Bronchial epithelial cell (primary cell): ENCODE measurements around the gene RAPGEF1. TPM values are rescaled to one million over a fixed set of nuclear protein-coding genes. Genes with fewer than 3 reads are reported as not detected.
A peak's percentile ranks its signal among the peaks of the same experiment; 100 is the strongest.

Experiments
- DNase-seq: peaks from one replicate; pipeline ENCODE4 v3.0.0-alpha.2; 2010; ENCODE audit warnings: low read depth
- FAIRE-seq: peaks from 2 replicates; lab custom pipeline; 2011; peaks lifted over from hg19 to GRCh38; lab: Jason Lieb, UNC
- H3K27me3 ChIP-seq: 2 replicates; pipeline ENCODE4 v1.5.1; 2011; ENCODE audit warnings: low read length; ENCODE audit not compliant: control insufficient read depth, insufficient read depth
- H3K36me3 ChIP-seq: 2 replicates; pipeline ENCODE4 v1.5.1; 2011; ENCODE audit warnings: low read length; ENCODE audit not compliant: control insufficient read depth, insufficient read depth
- H3K4me3 ChIP-seq: 2 replicates; pipeline ENCODE4 v1.5.1; 2011; ENCODE audit warnings: mild to moderate bottlenecking, low read depth, low read length, control low read depth
- CTCF ChIP-seq: IDR thresholded peaks from 2 replicates; pipeline ENCODE4 v1.5.1; 2011; ENCODE audit warnings: mild to moderate bottlenecking, moderate library complexity, low read length, control low read depth, inconsistent platforms; ENCODE audit not compliant: insufficient read depth, severe bottlenecking
- total RNA-seq: library from RNA; depleted of rRNA; stranded (reverse); fragments of >200 nt; gene quantifications from 2 replicates; pipeline ENCODE4 v1.2.1, GENCODE V29; 2014

RAPGEF1 gene
- total RNA-seq, 1 donor from 2014 or later, result 19.2 TPM

DNA sequence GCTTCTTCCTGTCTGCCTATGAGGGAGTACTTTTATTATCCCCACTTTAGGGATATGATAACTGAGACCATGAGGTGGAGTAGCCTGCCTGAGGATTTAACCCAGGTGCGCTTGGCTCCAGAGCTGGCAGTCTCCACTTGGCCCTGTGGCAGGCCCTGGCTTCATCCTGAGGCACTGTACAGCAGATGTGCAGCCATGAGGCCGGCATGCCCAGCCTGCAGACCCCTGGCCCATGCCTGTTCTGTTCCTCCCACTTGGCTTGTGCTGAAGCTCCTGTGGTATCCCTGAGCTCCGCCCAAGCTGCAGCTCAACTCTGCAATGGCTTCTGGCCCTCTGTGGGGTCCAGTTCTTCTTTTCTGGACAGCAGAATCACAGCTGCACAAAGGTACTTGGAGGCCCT lies 31.8 kb upstream of the RAPGEF1 start:
- FAIRE-seq (no peak), DNase-seq (no peak)
- Histone ChIP-seq H3K36me3 (no peaks in the 10 kb centered on the region), H3K4me3 (no peak overlapping the region), H3K27me3 (no peaks in the 10 kb centered on the region)
- no peak for TF ChIP-seq CTCF

DNA sequence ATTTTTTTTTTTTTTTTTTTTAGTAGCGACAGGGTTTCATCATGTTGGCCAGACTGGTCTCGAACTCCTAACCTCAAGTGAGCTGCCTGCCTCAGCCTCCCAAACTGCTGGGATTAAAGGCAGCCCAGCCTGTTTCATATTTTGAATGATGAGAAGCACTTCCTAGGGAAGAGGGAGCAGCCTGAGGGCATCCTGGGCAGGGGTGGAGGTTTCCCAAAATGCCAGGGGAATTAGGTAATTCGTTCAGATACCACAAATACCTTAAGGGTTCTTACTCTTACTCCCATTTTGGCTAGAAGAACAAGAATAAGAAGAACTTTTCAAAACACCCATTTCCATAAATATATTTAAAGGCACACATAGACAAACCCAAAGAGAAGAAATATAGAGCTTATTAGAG lies 29.5 kb upstream of the RAPGEF1 start:
- Histone ChIP-seq H3K27me3 (no peaks in the 10 kb centered on the region), H3K36me3 (no peaks in the 10 kb centered on the region), H3K4me3 (no peak overlapping the region)
- no peak for TF ChIP-seq CTCF
- peak; percentile 44 for DNase-seq
- FAIRE-seq, result no peak

DNA sequence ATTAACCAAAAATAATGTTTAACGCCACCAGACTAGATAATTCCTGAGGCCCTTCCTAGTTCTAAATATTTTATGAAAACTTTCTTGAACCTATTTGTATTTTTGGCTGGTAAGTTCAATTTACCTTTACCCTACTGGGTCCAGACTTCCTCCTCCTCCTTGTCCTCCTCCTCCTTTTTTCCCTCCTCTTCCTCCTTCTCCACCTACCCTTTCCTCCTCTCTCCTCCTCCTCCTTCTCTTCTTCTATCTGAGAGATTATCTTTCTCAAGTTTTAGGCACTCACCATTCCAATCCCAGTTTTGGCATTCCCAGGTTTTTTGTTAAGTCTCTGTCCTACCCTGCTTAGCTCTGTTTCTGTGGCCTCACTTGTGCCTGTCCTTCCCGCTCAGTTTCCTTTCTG lies 24.7 kb upstream of the RAPGEF1 start:
- no peaks in the 10 kb centered on the region for H3K27me3 ChIP-seq
- no peak for FAIRE-seq

GRCh38 chr9:131762356-131762932 lies 22.6 kb upstream of the RAPGEF1 start:
- no peak overlapping the region for H3K4me3 ChIP-seq
- peak; percentile 86 for TF ChIP-seq CTCF
- no peak for DNase-seq
- H3K27me3 ChIP-seq, result peaks cover 4% of the 10 kb centered on the region
- no peak for FAIRE-seq
- H3K36me3 ChIP-seq, result no peaks in the 10 kb centered on the region

More for the DNA sequence above, 24.7 kb upstream of the RAPGEF1 start:
- no peak for TF ChIP-seq CTCF
- Histone ChIP-seq H3K4me3 (no peak overlapping the region), H3K36me3 (no peaks in the 10 kb centered on the region)
- DNase-seq, result no peak

- Histone ChIP-seq H3K36me3 (no peaks in the 10 kb centered on the region), H3K27me3 (peaks cover 8% of the 10 kb centered on the region), H3K4me3 (no peak overlapping the region)
- DNase-seq, result peak; percentile 74
- no peak for TF ChIP-seq CTCF
- no peak for FAIRE-seq
Observed at GRCh38 chr9:131759017-131759647, 19.3 kb upstream of the RAPGEF1 start.
